Posterior cingulate gyrus (tissue), 11 donors: ENCODE data around the gene ENOSF1.
"Not testable (repeated sequence)": the region's sequence is repeated elsewhere in the genome, so short reads cannot be mapped to it uniquely, and the experiment has no call there.

Source experiments
- DNase-seq, 10 donors: peaks; one replicate each; pipeline versions ENCODE4 v3.0.0 to v3.0.0-alpha.2; 2020 to 2021; ENCODE audit warnings: mixed read lengths in 3 of 10
- intact Hi-C: fragments of 100-400 bp; cut with DNase I; formaldehyde crosslinking; loops from one replicate; pipeline ENCODE4 v1.15.1; 2023

ENOSF1 gene

GRCh38 chr18:710418-711300 lies 1.8 kb downstream of the ENOSF1 start:
- intact Hi-C loops, result loop anchor here (5.0 to 10.0 kb wide), 2 partner anchors 56 to 88 kb away; partner anchors contain the start of gene TYMS
- no peak for DNase-seq

DNA sequence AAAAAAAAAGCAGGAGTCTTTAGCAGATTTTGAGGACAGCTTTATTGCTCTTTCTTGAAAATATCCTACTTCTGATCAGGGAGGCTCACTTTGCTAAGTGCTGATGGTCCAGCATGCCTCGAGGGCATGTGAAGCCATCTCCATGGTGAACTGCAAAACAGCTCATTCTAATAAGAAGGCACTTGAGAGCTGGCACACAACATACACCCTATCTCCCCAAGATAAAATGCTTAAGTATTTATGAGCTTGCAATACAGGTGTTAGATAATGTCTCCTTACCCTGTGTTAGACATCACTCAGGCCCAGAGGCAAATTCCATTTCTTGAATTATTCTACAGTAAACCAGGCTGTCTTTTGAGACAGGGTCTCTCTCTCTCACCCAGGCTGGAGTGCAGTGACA lies 2.7 kb downstream of the ENOSF1 start:
- intact Hi-C loops, result loop anchor here (5.0 to 10.0 kb wide), 2 partner anchors 55 to 87 kb away; partner anchors contain the start of gene TYMS
- no peak for DNase-seq

DNA sequence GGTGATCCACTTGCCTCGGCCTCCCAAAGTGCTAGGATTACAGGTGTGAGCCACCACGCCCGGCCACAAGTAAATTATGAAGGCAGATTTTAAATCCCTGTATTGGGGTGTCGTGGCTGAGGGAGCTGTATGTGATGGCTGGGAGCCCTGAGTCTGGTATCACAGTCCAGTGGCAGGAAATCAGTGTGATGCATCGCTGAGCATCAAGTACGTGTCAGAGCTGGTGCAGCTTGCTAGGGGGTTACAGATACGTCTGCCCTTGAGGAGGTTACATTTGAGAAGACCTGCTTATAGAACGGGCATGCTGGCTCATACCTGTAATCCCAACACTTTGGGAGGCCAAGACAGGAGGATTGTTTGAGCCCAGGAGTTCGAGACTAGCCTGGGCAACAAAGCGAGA lies 4.3 kb downstream of the ENOSF1 start:
- intact Hi-C loops, result no loop called here
- no peak for DNase-seq

- intact Hi-C loops, result no loop called here
- DNase-seq, result peak in 1 of 10 donors; percentile 26
Measured at GRCh38 chr18:706405-706804, 6.0 kb downstream of the ENOSF1 start.

GRCh38 chr18:703213-703967 lies 9.0 kb downstream of the ENOSF1 start:
- no peak for DNase-seq
- intact Hi-C loops, result no loop called here

DNA sequence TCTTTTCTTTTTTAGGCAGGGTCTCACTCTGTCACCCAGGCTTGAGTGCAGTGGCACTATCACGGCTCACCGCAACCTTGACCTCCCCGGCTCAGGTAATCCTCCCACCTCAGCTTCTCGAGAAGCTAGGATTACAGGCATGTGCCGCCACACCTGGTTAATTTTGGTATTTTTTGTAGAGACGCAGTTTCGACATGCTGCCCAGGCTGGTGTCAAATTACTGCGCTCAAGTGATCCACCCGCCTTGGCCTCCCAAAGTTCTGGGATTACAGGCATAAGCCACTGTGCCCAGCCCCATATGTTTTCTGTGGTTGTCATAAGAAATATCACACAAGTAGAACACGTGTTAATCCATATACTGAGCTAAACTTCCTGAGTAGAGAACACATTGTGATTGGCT lies 14.6 kb downstream of the ENOSF1 start:
- intact Hi-C loops, result no loop called here
- no peak for DNase-seq

DNA sequence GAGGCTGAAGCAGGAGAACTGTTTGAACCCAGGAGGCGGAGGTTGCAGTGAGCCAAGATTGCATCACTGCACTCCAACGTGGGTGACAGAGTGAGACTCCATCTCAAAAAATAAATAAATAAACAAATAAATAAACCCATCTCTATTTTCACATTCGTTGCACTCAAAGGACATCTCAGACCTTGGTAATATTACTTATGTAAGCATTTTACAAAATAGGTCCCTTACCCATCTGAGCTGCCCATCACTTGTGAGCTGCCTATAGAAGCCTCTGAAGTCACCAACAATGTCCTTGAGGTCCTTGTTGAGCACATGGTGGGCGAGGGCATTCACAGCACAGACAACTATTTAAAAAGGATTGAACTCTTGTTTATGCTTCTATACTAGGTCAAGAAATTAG lies 15.4 kb downstream of the ENOSF1 start:
- intact Hi-C loops, result no loop called here
- DNase-seq, result no peak

- DNase-seq, result no peak
- intact Hi-C loops, result no loop called here
Measured at GRCh38 chr18:693466-694187, 18.8 kb downstream of the ENOSF1 start.

- no peak for DNase-seq
- intact Hi-C loops, result no loop called here
Measured at GRCh38 chr18:692824-693223, 19.6 kb downstream of the ENOSF1 start.

- intact Hi-C loops, result no loop called here
- DNase-seq, result no peak
Measured at GRCh38 chr18:688323-688722, 24.1 kb downstream of the ENOSF1 start.

DNA sequence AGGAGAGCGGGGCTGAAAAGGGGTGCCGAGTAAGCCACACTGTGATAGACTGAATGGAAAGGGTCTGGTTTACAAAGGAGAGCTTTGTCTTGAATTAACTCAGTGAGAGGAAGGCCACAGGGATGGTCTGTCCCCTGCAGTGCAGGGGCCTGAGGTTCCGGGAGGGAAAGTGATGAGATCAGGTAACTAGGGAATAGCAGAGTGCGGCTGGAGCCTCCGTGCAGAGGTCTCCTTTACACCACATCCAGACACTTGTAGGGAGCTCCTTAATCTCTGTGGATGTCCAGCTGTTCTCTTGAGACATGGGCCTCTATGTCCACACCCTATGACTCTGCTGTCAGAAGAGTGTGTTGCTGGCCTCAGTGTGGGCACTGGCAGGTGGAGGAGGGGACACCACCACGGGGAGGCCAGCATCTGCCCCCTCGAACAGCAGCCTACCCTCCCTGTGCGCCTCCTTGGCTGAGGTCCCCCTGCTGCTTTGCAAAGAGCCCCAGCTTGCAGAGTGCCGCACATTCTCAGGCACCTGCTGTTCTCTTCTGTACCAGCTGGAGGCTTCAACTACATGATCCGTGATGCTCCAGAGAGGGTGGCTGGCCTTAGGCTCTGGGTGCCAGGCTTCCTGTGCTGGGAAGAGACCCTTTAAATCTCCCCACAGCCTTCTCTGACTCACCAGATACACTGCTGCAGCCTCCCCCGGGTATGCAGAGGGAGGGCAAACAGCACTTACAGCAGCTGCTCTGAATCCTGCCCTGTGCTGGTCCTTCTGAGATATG lies 25.9 kb downstream of the ENOSF1 start:
- peak in 1 of 10 donors; percentile 77 for DNase-seq
- intact Hi-C loops, result no loop called here

DNA sequence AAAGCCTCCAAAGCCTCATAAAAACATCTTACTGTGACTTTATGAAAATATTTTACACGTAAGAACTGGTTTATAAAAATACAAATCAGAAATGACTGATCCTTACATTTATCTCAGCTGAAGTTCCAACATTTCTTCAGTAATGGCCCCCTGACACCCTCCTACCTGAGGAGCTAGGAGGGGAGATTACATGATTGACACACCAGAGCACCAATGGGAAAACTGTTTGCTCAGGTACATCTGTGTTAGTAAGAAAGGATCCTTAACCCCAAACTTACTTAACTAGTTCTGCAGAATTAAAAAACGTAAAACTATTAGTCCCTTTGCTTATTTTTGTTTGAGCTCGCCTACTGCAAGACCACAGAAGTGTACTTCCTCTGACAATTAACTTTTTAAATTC lies 27.0 kb downstream of the ENOSF1 start:
- DNase-seq, result no peak
- intact Hi-C loops, result no loop called here

- intact Hi-C loops, result no loop called here
- no peak for DNase-seq
Measured at GRCh38 chr18:683531-683930, 28.9 kb downstream of the ENOSF1 start.

GRCh38 chr18:682833-683232 lies 29.6 kb downstream of the ENOSF1 start:
- intact Hi-C loops, result no loop called here
- no peak for DNase-seq

- intact Hi-C loops, DNase-seq: not testable (repeated sequence)
Measured at GRCh38 chr18:682416-682815, 30.0 kb downstream of the ENOSF1 start.

DNA sequence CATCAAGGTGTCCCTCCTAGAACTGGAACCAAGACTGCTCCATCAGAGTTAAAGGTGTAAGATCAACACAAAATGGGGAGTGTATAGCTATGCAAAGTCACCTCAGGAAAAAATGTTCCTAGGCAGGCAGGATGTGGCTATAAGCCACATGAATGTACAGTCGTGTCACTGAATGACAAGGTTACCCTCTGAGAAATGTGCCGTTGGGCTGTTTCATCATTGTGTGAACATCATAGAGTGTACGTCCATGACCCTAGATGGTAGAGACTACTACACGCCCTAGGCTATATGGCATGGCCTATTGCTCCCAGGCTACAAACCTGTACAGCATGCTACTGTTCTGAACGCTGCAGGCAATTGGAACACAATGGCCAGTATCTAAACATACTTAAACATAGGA lies 30.4 kb downstream of the ENOSF1 start:
- no peak for DNase-seq
- intact Hi-C loops, result no loop called here

GRCh38 chr18:680392-680791 lies 32.0 kb downstream of the ENOSF1 start:
- intact Hi-C loops, result no loop called here
- peak in 4 of 10 donors; percentile 34 to 86 (median 58) for DNase-seq

GRCh38 chr18:679516-679915 lies 32.9 kb downstream of the ENOSF1 start:
- intact Hi-C loops, result no loop called here
- DNase-seq, result no peak

DNA sequence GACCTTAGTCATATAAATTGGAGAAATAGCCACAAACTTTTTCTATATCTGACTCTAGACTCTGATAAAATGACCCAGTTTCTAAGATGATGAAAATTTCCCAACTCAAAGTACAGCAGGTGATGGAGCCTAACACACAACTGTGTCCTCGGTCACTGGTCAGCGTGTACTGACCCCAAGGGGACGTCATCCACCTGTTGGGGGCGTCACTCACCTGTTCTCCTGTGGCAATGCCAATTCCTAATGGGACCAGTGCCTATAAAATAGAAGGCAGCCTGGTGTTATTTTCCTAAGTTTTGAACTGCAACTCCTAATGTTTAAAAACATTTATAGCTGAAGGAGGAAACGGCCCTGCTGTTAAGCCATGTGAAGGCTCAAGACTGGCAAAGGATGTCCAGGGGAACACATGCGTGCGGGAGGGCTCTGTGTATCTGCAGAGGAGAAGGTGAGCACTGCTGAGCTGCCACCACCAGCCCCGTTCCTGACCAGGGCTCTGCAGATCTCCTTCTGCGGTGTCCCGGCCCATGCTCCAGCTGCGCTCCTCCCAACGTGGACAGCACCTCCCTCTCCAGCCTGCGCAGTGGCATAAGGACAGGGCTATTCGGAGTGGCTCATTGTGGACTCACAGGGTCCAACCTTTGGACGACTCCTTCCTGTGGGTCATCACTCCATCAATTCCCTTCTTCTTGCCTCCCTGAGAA lies 33.8 kb downstream of the ENOSF1 start:
- no peak for DNase-seq
- intact Hi-C loops, result no loop called here

GRCh38 chr18:677951-678381 lies 34.5 kb downstream of the ENOSF1 start:
- intact Hi-C loops, result no loop called here
- peak in 3 of 10 donors; percentile 34 to 85 (median 34) for DNase-seq
